H9 (cell line): ENCODE data around the gene LRRC71. TPM values are rescaled to one million over a fixed set of nuclear protein-coding genes. Genes with fewer than 3 reads are reported as not detected.
A peak's percentile ranks its signal among the peaks of the same experiment; 100 is the strongest.

Experiments used
- DNase-seq: peaks from one replicate; pipeline ENCODE4 v3.0.0-alpha.2; 2017
- H2AFZ ChIP-seq: one replicate; pipeline ENCODE4 v1.6.1; 2013; ENCODE audit warnings: mild to moderate bottlenecking, low read length, control low read depth, moderate library complexity
- H2AK5ac ChIP-seq: 2 replicates; pipeline ENCODE4 v1.6.1; 2013; ENCODE audit warnings: low read length, control low read depth, mixed read lengths; ENCODE audit not compliant: insufficient read length
- H2BK120ac ChIP-seq: one replicate; pipeline ENCODE4 v1.6.1; 2013; ENCODE audit warnings: low read depth, mild to moderate bottlenecking, low read length, control low read depth, inconsistent platforms; ENCODE audit not compliant: poor library complexity, severe bottlenecking
- H2BK12ac ChIP-seq: 2 replicates; pipeline ENCODE4 v1.6.1; 2013; ENCODE audit warnings: low read length, control low read depth, mixed read lengths, low read depth; ENCODE audit not compliant: insufficient read length
- H2BK15ac ChIP-seq: 2 replicates; pipeline ENCODE4 v1.6.1; 2013; ENCODE audit warnings: low read depth, low read length, control low read depth
- H2BK20ac ChIP-seq: one replicate; pipeline ENCODE4 v1.6.1; 2013; ENCODE audit warnings: low read depth, mild to moderate bottlenecking, low read length, control low read depth, inconsistent platforms; ENCODE audit not compliant: poor library complexity, severe bottlenecking
- H2BK5ac ChIP-seq: 2 replicates; pipeline ENCODE4 v1.6.1; 2013; ENCODE audit warnings: low read length, control low read depth, mixed read lengths; ENCODE audit not compliant: insufficient read length
- H3K14ac ChIP-seq: 2 replicates; pipeline ENCODE4 v1.6.1; 2013; ENCODE audit warnings: low read length, control low read depth; ENCODE audit not compliant: insufficient read depth
- H3K18ac ChIP-seq: 2 replicates; pipeline ENCODE4 v1.6.1; 2013; ENCODE audit warnings: low read depth, mild to moderate bottlenecking, mixed read lengths, low read length, control low read depth; ENCODE audit not compliant: insufficient read length
- H3K23ac ChIP-seq: 2 replicates; pipeline ENCODE4 v1.6.1; 2013; ENCODE audit warnings: low read length, control low read depth, mixed read lengths, low read depth; ENCODE audit not compliant: insufficient read length
- H3K23me2 ChIP-seq: 2 replicates; pipeline ENCODE4 v1.6.1; 2013; ENCODE audit warnings: low read depth, mild to moderate bottlenecking, mixed read lengths, low read length, control low read depth; ENCODE audit not compliant: insufficient read length, poor library complexity, severe bottlenecking
- H3K27ac ChIP-seq: 2 replicates; pipeline ENCODE4 v1.5.1; 2013; ENCODE audit warnings: low read length, control low read depth, mixed read lengths, low read depth; ENCODE audit not compliant: insufficient read length
- H3K27me3 ChIP-seq: 2 replicates; pipeline ENCODE4 v1.6.1; 2013; ENCODE audit warnings: low read length, control low read depth, inconsistent platforms; ENCODE audit not compliant: insufficient read depth
- H3K4ac ChIP-seq: 2 replicates; pipeline ENCODE4 v1.6.1; 2013; ENCODE audit warnings: low read depth, mild to moderate bottlenecking, control low read depth, inconsistent platforms, low read length, moderate library complexity
- H3K4me1 ChIP-seq: 2 replicates; pipeline ENCODE4 v1.6.1; 2013; ENCODE audit warnings: low read length, control low read depth, inconsistent platforms; ENCODE audit not compliant: insufficient read depth
- H3K4me2 ChIP-seq: 2 replicates; pipeline ENCODE4 v1.6.1; 2013; ENCODE audit warnings: low read length, control low read depth, mixed read lengths; ENCODE audit not compliant: insufficient read length, insufficient read depth
- H3K56ac ChIP-seq: 2 replicates; pipeline ENCODE4 v1.6.1; 2013; ENCODE audit warnings: low read depth, mild to moderate bottlenecking, mixed read lengths, low read length, control low read depth; ENCODE audit not compliant: insufficient read length
- H3K79me1 ChIP-seq: 2 replicates; pipeline ENCODE4 v1.6.1; 2013; ENCODE audit warnings: low read depth, mild to moderate bottlenecking, moderate library complexity, low read length, control low read depth, inconsistent platforms; ENCODE audit not compliant: insufficient read depth, poor library complexity, severe bottlenecking
- H3K79me2 ChIP-seq: 2 replicates; pipeline ENCODE4 v1.6.1; 2013; ENCODE audit warnings: low read length, control low read depth, inconsistent platforms; ENCODE audit not compliant: insufficient read depth
- H3K9ac ChIP-seq: 2 replicates; pipeline ENCODE4 v1.6.1; 2013; ENCODE audit warnings: low read length, control low read depth, mixed read lengths; ENCODE audit not compliant: insufficient read length; ENCODE audit errors: extremely low read depth
- H3K9me3 ChIP-seq: one replicate; pipeline ENCODE4 v1.6.1; 2013; ENCODE audit warnings: low read depth, low read length, inconsistent platforms; ENCODE audit not compliant: control insufficient read depth
- H3T11ph ChIP-seq: one replicate; pipeline ENCODE4 v1.6.1; 2013; ENCODE audit warnings: mild to moderate bottlenecking, low read length, control low read depth, inconsistent platforms
- H4K20me1 ChIP-seq: one replicate; pipeline ENCODE4 v1.6.1; 2013; ENCODE audit not compliant: control insufficient read depth, insufficient read length, insufficient read depth
- H4K5ac ChIP-seq: 2 replicates; pipeline ENCODE4 v1.6.1; 2013; ENCODE audit warnings: low read depth, mild to moderate bottlenecking, mixed read lengths, low read length, control low read depth; ENCODE audit not compliant: insufficient read length
- H4K8ac ChIP-seq: replicated peaks from 2 replicates; pipeline ENCODE4 v1.6.1; 2013; ENCODE audit warnings: low read length, control low read depth, mixed read lengths, low read depth; ENCODE audit not compliant: insufficient read length
- H4K91ac ChIP-seq: 2 replicates; pipeline ENCODE4 v1.6.1; 2013; ENCODE audit warnings: low read depth, mild to moderate bottlenecking, moderate library complexity, mixed read lengths, low read length, control low read depth; ENCODE audit not compliant: insufficient read length
- H3K27ac Mint-ChIP-seq, 3 experiments: 2 replicates in 2 of 3; 3 replicates in 1 of 3; pipeline ENCODE4 v1.8.0; 2020 to 2021; ENCODE audit warnings: mixed read lengths in 3 of 3, mild to moderate bottlenecking in 1 of 3, moderate library complexity in 1 of 3
- H3K27me3 Mint-ChIP-seq: 2 replicates; pipeline ENCODE4 v1.8.0; 2021; ENCODE audit warnings: low read depth, mild to moderate bottlenecking, moderate library complexity, mixed read lengths
- H3K36me3 Mint-ChIP-seq, 3 experiments: 2 replicates in 2 of 3; 3 replicates in 1 of 3; pipeline ENCODE4 v1.8.0; 2020 to 2021; ENCODE audit warnings: low read depth in 3 of 3, mixed read lengths in 3 of 3; ENCODE audit not compliant: insufficient read depth in 1 of 3
- H3K4me1 Mint-ChIP-seq, 2 experiments: 2 replicates each; pipeline ENCODE4 v1.8.0; 2020; ENCODE audit warnings: mixed read lengths in 2 of 2
- H3K4me3 Mint-ChIP-seq, 2 experiments: 2 replicates in 1 of 2; 3 replicates in 1 of 2; pipeline ENCODE4 v1.8.0; 2020 to 2021; ENCODE audit warnings: mild to moderate bottlenecking in 2 of 2, mixed read lengths in 2 of 2, moderate library complexity in 1 of 2
- H3K9me3 Mint-ChIP-seq, 2 experiments: 2 replicates in 1 of 2; 3 replicates in 1 of 2; pipeline ENCODE4 v1.8.0; 2020; ENCODE audit warnings: mild to moderate bottlenecking in 2 of 2, mixed read lengths in 2 of 2, moderate library complexity in 1 of 2
- CTCF ChIP-seq: fragments of 200-600 bp; sonication (generic); conservative IDR thresholded peaks from 3 replicates; pipeline ENCODE4 v1.8.0; 2021; ENCODE audit warnings: antibody characterized with exemption, mild to moderate bottlenecking
- WGBS: extraction: QIAGEN DNeasy Blood & Tissue Kit; methylation state at CpG from one replicate; pipeline ENCODE4 v1.1.7; 2013; ENCODE audit warnings: missing lambda C conversion rate, low lambda C conversion rate, mixed read lengths; ENCODE audit not compliant: insufficient read length; ENCODE audit errors: extremely low coverage; 5-methylcytosine and 5-hydroxymethylcytosine counted together
- total RNA-seq: library from RNA; stranded (reverse); gene quantifications from 2 replicates; pipeline ENCODE4 v1.2.1, GENCODE V29; 2021

The LRRC71 gene
- total RNA-seq, 1 experiment from 2014 or later, result not detected

GRCh38 chr1:156881101-156881500 is 39.3 kb upstream of the LRRC71 start:
- Mint-ChIP-seq H3K4me1 (peaks cover 26 to 50% of the 10 kb centered on the region in 2 experiments), H3K27ac (no peak overlapping the region), H3K27me3 (peaks cover 76% of the 10 kb centered on the region), H3K36me3 (no peaks in the 10 kb centered on the region), H3K4me3 (peak overlapping the region in 1 of 2 experiments; percentile 1; a peak in 1 of 5 replicates), H3K9me3 (no peaks in the 10 kb centered on the region; a peak in 1 of 5 replicates)
- Histone ChIP-seq H3K9me3 (no peaks in the 10 kb centered on the region), H3K27me3 (no peaks in the 10 kb centered on the region; the same call in 1 of the 2 replicates), H3K14ac (no peak overlapping the region), H2BK120ac (no peak overlapping the region), H3K4ac (no peak overlapping the region), H4K20me1 (no peaks in the 10 kb centered on the region), H3K18ac (no peak overlapping the region), H3K4me1 (no peaks in the 10 kb centered on the region), H2AK5ac (no peak overlapping the region), H3K79me2 (no peaks in the 10 kb centered on the region), H3K23me2 (no peaks in the 10 kb centered on the region), H2BK12ac (no peak overlapping the region), H3K4me2 (no peak overlapping the region), H4K5ac (no peak overlapping the region), H3T11ph (no peak overlapping the region), H2BK15ac (no peak overlapping the region), H3K23ac (no peak overlapping the region), H2BK20ac (no peak overlapping the region), H4K91ac (no peak overlapping the region), H3K9ac (no peak overlapping the region), H2AFZ (no peak overlapping the region), H3K27ac (no peak overlapping the region), H2BK5ac (no peak overlapping the region), H4K8ac (no peak overlapping the region), H3K56ac (no peak overlapping the region), H3K79me1 (no peaks in the 10 kb centered on the region)
- no CpG with 5 or more reads among the region's 10 CpGs for WGBS
- no peak for DNase-seq
- TF ChIP-seq CTCF, result no peak
